Activated CD4-positive, alpha-beta T cell treated with anti-CD3 and anti-CD28 coated beads, Interleukin-2, amount 10 ng/mL, durations not matched to agents 24 days and 14 days (primary cell): ENCODE data around the gene ELOB. TPM values are rescaled to one million over a fixed set of nuclear protein-coding genes. Genes with fewer than 3 reads are reported as not detected.
"Not testable (repeated sequence)": the region's sequence is repeated elsewhere in the genome, so short reads cannot be mapped to it uniquely, and the experiment has no call there.

Experiments used
- DNase-seq: peaks from one replicate; pipeline ENCODE4 v3.0.0; 2022
- H3K27ac Mint-ChIP-seq: one replicate; pipeline ENCODE4 v1.8.0; 2022; ENCODE audit warnings: mild to moderate bottlenecking, mixed read lengths
- H3K27me3 Mint-ChIP-seq: one replicate; pipeline ENCODE4 v1.8.0; 2022; ENCODE audit warnings: mixed read lengths
- H3K36me3 Mint-ChIP-seq: one replicate; pipeline ENCODE4 v1.8.0; 2022; ENCODE audit warnings: low read depth, mild to moderate bottlenecking, mixed read lengths
- H3K4me1 Mint-ChIP-seq: one replicate; pipeline ENCODE4 v1.8.0; 2021; ENCODE audit warnings: mixed read lengths
- H3K4me3 Mint-ChIP-seq: one replicate; pipeline ENCODE4 v1.8.0; 2022; ENCODE audit warnings: mild to moderate bottlenecking, moderate library complexity, mixed read lengths
- H3K9me3 Mint-ChIP-seq: one replicate; pipeline ENCODE4 v1.8.0; 2021; ENCODE audit warnings: mixed read lengths
- intact Hi-C: fragments of 100-400 bp; cut with micrococcal nuclease; formaldehyde crosslinking; loops from one replicate; pipeline ENCODE4 v1.15.1; 2023
- total RNA-seq: library from RNA; stranded (reverse); gene quantifications from 2 replicates; pipeline ENCODE4 v1.2.3, GENCODE V29; 2022

Gene ELOB
- total RNA-seq, 1 donor from 2014 or later = 259 TPM

DNA sequence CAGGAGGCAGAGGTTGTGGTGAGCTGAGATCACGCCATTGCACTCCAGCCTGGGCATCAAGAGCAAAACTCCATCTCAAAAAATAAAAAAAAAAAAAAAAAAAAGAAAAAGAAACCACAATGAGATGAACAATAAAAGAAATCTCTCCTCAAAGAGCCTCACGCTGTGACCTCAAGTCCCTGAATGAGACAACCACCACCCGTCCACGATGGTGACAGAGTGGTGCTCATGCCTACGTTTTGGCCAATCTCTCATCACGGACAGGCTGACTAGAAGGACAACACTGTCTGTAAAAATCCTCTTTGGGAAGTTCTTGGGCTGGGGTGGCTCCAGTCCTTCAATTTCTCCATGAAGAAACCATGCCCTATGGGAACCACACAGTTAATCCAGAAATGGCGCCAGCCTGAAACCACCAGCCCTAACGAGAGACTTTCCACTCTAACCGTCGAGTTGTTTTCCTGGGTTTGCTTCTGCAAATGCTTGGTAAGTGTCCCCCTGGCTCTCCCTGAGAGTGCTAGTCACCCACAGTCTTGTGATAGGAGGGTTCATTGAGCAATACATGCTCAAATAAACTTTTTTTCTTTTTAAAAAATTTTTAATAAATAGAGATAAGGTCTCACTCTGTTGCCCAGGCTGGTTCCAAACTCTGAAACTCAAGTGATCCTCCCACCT lies 42.1 kb downstream of the ELOB start:
- H3K4me1 Mint-ChIP-seq = peaks cover 1% of the 10 kb centered on the region
- H3K27ac Mint-ChIP-seq = no peak overlapping the region
- H3K4me3 Mint-ChIP-seq = no peak overlapping the region
- DNase-seq = no peak
- no peaks in the 10 kb centered on the region for H3K9me3 Mint-ChIP-seq
- H3K27me3 Mint-ChIP-seq = peaks cover 2% of the 10 kb centered on the region
- no peaks in the 10 kb centered on the region for H3K36me3 Mint-ChIP-seq
- intact Hi-C loops = no loop called here

DNA sequence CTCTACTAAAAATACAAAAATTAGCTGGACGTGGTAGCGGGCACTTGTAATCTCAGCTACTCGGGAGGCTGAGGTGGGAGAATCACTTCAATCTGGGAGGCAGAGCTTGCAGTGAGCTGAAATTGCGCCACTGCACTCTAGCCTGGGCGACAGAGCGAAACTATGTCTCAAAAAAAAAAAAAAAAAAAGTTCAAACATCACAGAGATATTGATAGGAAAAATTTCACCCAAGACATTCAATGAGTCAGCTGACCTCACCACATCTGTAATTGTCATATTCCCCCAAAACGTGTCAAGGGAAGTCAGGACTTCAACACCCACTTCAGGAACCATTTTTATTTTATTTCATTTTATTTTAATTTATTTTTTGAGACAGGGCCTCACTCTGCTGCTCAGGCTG lies 49.0 kb downstream of the ELOB start:
- H3K4me1 Mint-ChIP-seq = no peaks in the 10 kb centered on the region
- H3K9me3 Mint-ChIP-seq = no peaks in the 10 kb centered on the region
- no peak overlapping the region for H3K27ac Mint-ChIP-seq
- intact Hi-C loops = no loop called here
- H3K4me3 Mint-ChIP-seq = no peak overlapping the region
- DNase-seq = no peak
- H3K27me3 Mint-ChIP-seq = peaks cover 10% of the 10 kb centered on the region
- no peaks in the 10 kb centered on the region for H3K36me3 Mint-ChIP-seq

DNA sequence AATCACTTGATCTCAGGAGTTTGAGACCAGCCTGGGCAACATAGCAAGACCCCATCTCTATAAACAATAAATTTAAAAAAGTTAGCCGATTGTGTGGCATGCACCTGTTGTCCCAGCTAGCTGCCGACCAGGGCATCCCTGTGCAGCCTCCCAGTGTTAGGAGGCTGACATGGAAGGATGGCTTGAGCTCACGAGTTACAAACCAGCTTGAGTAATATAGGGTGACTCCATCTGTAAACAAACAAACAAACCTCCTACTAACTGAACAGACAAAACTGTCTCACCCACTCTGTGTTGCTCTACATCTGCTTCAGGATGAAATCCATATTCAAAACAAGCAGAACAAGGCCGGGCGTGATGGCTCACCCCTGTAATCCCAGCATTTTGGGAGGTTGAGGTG lies 50.2 kb downstream of the ELOB start:
- DNase-seq = no peak
- H3K9me3 Mint-ChIP-seq = no peaks in the 10 kb centered on the region
- peaks cover 8% of the 10 kb centered on the region for H3K27me3 Mint-ChIP-seq
- no peaks in the 10 kb centered on the region for H3K36me3 Mint-ChIP-seq
- H3K4me3 Mint-ChIP-seq = no peak overlapping the region
- intact Hi-C loops = no loop called here
- H3K27ac Mint-ChIP-seq = no peak overlapping the region
- H3K4me1 Mint-ChIP-seq = peaks cover 2% of the 10 kb centered on the region

DNA sequence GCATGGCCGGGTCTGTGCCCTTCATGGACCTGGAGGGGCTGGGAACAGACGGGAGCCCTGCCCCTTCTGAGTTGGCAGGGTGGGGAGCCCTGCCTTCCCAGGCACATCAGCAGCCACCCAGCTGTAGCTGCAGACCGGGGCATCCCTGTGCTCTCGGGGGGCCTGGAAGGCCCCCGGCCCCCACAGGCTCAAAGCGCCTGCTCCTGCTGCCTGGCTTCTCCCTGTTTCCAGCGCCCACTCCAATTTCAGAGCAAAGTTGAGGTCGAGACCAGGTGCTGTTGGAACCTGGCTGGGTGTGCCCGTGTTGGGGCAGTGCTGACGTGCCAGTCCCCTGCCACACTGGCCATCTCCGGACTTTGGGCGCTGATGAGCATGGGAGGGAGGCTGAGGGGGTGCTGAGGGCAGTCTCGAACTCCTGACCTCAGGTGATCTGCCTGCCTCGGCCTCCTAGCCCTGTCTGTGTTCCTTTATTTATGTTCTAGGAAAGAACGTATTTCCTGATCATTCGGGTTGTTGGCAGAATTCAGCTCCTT lies 52.2 kb downstream of the ELOB start:
- intact Hi-C loops = no loop called here
- no peaks in the 10 kb centered on the region for H3K9me3 Mint-ChIP-seq
- no peak overlapping the region for H3K4me3 Mint-ChIP-seq
- H3K36me3 Mint-ChIP-seq = no peaks in the 10 kb centered on the region
- no peak for DNase-seq
- H3K27me3 Mint-ChIP-seq = peaks cover 8% of the 10 kb centered on the region
- no peak overlapping the region for H3K27ac Mint-ChIP-seq
- H3K4me1 Mint-ChIP-seq = peaks cover 2% of the 10 kb centered on the region

DNA sequence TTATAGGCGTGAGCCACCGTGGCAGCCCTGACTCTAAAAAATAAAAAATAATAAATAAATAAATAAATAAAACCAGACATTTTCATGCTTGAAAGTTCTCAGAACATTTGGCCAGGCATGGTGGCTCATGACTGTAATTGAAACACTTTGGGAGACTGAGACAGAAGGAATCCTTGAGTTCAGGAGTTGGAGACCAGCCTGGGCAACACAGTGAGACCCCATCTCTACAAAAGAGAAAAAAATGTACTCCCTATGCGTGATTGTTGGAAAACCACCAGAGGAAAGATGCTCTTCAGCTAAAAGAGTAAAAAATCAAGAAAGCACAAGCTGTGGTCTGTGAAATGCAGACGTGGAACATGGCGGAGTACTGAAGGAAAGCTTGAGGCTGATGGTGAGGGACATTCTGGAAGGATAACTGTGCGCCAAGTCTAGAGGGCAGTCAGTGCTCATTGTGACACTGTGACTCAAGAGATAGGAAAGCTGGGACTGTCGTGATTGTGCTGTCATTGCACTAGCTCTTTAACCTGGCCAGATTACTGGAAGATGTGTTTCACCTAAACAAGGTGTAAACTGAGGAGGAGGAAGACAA lies 52.9 kb downstream of the ELOB start:
- DNase-seq = no peak
- Mint-ChIP-seq H3K27ac (no peak overlapping the region), H3K4me3 (no peak overlapping the region), H3K27me3 (peaks cover 8% of the 10 kb centered on the region), H3K9me3 (no peaks in the 10 kb centered on the region), H3K36me3 (no peaks in the 10 kb centered on the region), H3K4me1 (peaks cover 2% of the 10 kb centered on the region)
- intact Hi-C loops = no loop called here

DNA sequence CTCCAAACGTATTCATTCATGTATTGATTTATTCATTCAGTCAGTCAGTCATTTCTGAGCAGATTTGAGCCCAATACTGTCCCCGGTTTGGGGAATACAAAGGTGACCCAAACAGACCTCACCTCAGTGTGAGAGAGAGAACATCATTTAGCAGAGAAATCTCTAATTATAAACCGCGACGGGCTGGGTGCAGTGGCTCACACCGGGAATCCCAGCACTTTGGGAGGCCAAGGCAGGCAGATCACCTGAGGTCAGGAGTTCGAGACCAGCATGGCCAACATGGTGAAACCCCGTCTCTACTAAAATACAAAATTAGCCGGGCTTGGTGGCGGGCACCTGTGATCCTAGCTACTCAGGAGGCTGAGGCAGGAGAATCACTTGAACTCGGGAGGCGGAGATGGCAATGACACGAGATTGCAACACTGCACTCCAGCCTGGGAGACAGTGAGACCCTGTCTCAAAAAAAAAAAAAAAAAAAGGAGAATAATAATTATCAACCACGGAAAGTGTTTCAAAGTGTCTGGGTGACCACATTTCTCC lies 55.4 kb downstream of the ELOB start:
- not testable (repeated sequence) for H3K27me3 Mint-ChIP-seq, DNase-seq, H3K36me3 Mint-ChIP-seq, H3K4me1 Mint-ChIP-seq, H3K9me3 Mint-ChIP-seq
- Mint-ChIP-seq H3K4me3 (peak overlapping the region; percentile 73), H3K27ac (peak overlapping the region; percentile 58)
- intact Hi-C loops = loop anchor here (1.0 to 2.0 kb wide), 2 partner anchors 31 to 39 kb away; partner anchors contain the start of genes KCTD5 and SRRM2

Other genes with a start within 250 kb of the ELOB start
- gene CEMP1, start 245.9 kb downstream of the ELOB start, total RNA-seq = 0.24 TPM in 1 of 2 replicates, not detected in the other
- gene PDPK1, start 239.3 kb downstream of the ELOB start, total RNA-seq = 50.7 and 51.9 TPM in 2 replicates
- gene KCTD5, start 94.8 kb downstream of the ELOB start, total RNA-seq = 54.4 and 57.0 TPM in 2 replicates
- gene PRSS27, start 57.1 kb downstream of the ELOB start, total RNA-seq = 1.8 and 2.0 TPM in 2 replicates
- gene SRRM2, start 24.6 kb downstream of the ELOB start, total RNA-seq = 635 and 680 TPM in 2 replicates
- not detected in 2 replicates for gene PRSS33, start 10.3 kb upstream of the ELOB start, total RNA-seq
- not detected in 2 replicates for gene PRSS41, start 21.2 kb upstream of the ELOB start, total RNA-seq
- gene PRSS21, start 40.0 kb upstream of the ELOB start, total RNA-seq = 10.2 and 11.8 TPM in 2 replicates
- 9.3 and 11.0 TPM in 2 replicates for gene ZG16B, start 53.0 kb upstream of the ELOB start, total RNA-seq
- not detected in 2 replicates for gene PRSS22, start 80.9 kb upstream of the ELOB start, total RNA-seq
- 21.2 and 22.2 TPM in 2 replicates for gene FLYWCH2, start 105.9 kb upstream of the ELOB start, total RNA-seq
- gene FLYWCH1, start 134.7 kb upstream of the ELOB start, total RNA-seq = 63.9 and 64.5 TPM in 2 replicates
- gene KREMEN2, start 187.0 kb upstream of the ELOB start, total RNA-seq = 0.17 and 0.28 TPM in 2 replicates
- 41.0 and 43.3 TPM in 2 replicates for gene PAQR4, start 192.1 kb upstream of the ELOB start, total RNA-seq
- 152 TPM in 2 replicates for gene PKMYT1, start 203.2 kb upstream of the ELOB start, total RNA-seq
- not detected in 2 replicates for gene CLDN9, start 235.6 kb upstream of the ELOB start, total RNA-seq
- not detected in 2 replicates for gene CLDN6, start 240.9 kb upstream of the ELOB start, total RNA-seq
- 7.3 TPM in 2 replicates for gene TNFRSF12A, start 243.1 kb upstream of the ELOB start, total RNA-seq
- gene HCFC1R1, start 246.7 kb upstream of the ELOB start, total RNA-seq = 29.4 TPM in 2 replicates
- 55.3 and 57.0 TPM in 2 replicates for gene THOC6, start 246.8 kb upstream of the ELOB start, total RNA-seq